Osteocyte (in vitro differentiated cells): ENCODE data around the gene AAK1. TPM values are rescaled to one million over a fixed set of nuclear protein-coding genes. Genes with fewer than 3 reads are reported as not detected.

Experiments
- DNase-seq: peaks from one replicate; pipeline ENCODE4 v3.0.0; 2021; ENCODE audit warnings: mixed read lengths; ENCODE audit not compliant: unreplicated experiment; ENCODE audit errors: extremely low spot score
- H3K27ac Mint-ChIP-seq: one replicate; pipeline ENCODE4 v1.8.0; 2021; ENCODE audit warnings: mild to moderate bottlenecking, mixed read lengths; ENCODE audit not compliant: unreplicated experiment
- H3K27me3 Mint-ChIP-seq: one replicate; pipeline ENCODE4 v1.8.0; 2021; ENCODE audit warnings: mixed read lengths; ENCODE audit not compliant: unreplicated experiment
- H3K36me3 Mint-ChIP-seq: one replicate; pipeline ENCODE4 v1.8.0; 2021; ENCODE audit warnings: mixed read lengths; ENCODE audit not compliant: unreplicated experiment
- H3K4me1 Mint-ChIP-seq: one replicate; pipeline ENCODE4 v1.8.0; 2021; ENCODE audit warnings: mixed read lengths; ENCODE audit not compliant: unreplicated experiment
- H3K4me3 Mint-ChIP-seq: one replicate; pipeline ENCODE4 v1.8.0; 2021; ENCODE audit warnings: mild to moderate bottlenecking, moderate library complexity, mixed read lengths; ENCODE audit not compliant: unreplicated experiment
- H3K9me3 Mint-ChIP-seq: one replicate; pipeline ENCODE4 v1.8.0; 2021; ENCODE audit warnings: mixed read lengths; ENCODE audit not compliant: unreplicated experiment
- total RNA-seq: library from RNA; stranded (reverse); gene quantifications from 2 replicates; pipeline ENCODE4 v1.2.1, GENCODE V29; 2021
- TF ChIP-seq, protein P1 (sequence below): fragments of 200-600 bp; sonication (generic); IDR thresholded peaks from 2 replicates; pipeline ENCODE4 v1.5.0; 2021; ENCODE audit warnings: antibody characterized with exemption, mild to moderate bottlenecking, moderate library complexity

AAK1 gene
- total RNA-seq, 1 donor from 2014 or later = 66.0 TPM

- no peak overlapping the region for H3K4me3 Mint-ChIP-seq
- H3K36me3 Mint-ChIP-seq = peaks cover 25% of the 10 kb centered on the region
- H3K9me3 Mint-ChIP-seq = no peaks in the 10 kb centered on the region
- H3K4me1 Mint-ChIP-seq = no peaks in the 10 kb centered on the region
- DNase-seq = no peak
- TF ChIP-seq, protein P1, sequence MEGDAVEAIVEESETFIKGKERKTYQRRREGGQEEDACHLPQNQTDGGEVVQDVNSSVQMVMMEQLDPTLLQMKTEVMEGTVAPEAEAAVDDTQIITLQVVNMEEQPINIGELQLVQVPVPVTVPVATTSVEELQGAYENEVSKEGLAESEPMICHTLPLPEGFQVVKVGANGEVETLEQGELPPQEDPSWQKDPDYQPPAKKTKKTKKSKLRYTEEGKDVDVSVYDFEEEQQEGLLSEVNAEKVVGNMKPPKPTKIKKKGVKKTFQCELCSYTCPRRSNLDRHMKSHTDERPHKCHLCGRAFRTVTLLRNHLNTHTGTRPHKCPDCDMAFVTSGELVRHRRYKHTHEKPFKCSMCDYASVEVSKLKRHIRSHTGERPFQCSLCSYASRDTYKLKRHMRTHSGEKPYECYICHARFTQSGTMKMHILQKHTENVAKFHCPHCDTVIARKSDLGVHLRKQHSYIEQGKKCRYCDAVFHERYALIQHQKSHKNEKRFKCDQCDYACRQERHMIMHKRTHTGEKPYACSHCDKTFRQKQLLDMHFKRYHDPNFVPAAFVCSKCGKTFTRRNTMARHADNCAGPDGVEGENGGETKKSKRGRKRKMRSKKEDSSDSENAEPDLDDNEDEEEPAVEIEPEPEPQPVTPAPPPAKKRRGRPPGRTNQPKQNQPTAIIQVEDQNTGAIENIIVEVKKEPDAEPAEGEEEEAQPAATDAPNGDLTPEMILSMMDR = no peak
- H3K27ac Mint-ChIP-seq = no peak overlapping the region
- no peaks in the 10 kb centered on the region for H3K27me3 Mint-ChIP-seq
Measured at GRCh38 chr2:69474688-69475087, 168.9 kb downstream of the AAK1 start.

GRCh38 chr2:69471793-69472192, 171.7 kb downstream of the AAK1 start:
- H3K27ac Mint-ChIP-seq = no peak overlapping the region
- H3K4me3 Mint-ChIP-seq = no peak overlapping the region
- H3K27me3 Mint-ChIP-seq = no peaks in the 10 kb centered on the region
- no peak for DNase-seq
- H3K9me3 Mint-ChIP-seq = no peaks in the 10 kb centered on the region
- no peaks in the 10 kb centered on the region for H3K4me1 Mint-ChIP-seq
- peaks cover 14% of the 10 kb centered on the region for H3K36me3 Mint-ChIP-seq
- TF ChIP-seq, protein P1 = no peak

DNA sequence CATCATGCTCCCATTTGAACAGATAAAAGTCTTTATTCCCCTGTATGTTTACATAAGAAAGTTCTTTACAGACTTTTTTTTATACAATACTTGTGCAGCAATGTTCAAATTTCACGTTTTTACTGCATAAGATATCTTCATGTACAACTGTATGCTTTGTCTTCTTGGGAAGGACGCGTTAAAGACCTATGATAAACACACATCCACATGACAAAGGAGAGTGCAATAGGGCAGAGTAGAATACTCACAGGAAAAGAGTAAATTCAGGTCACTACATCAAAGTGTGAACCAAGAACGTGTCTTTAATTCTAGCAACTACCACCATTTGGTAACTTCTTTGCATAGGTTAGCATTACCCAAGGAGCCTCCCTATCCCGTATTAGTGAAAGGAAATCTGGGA, 172.6 kb downstream of the AAK1 start:
- TF ChIP-seq, protein P1 = no peak
- peaks cover 15% of the 10 kb centered on the region for H3K36me3 Mint-ChIP-seq
- H3K4me3 Mint-ChIP-seq = no peak overlapping the region
- DNase-seq = no peak
- no peaks in the 10 kb centered on the region for H3K4me1 Mint-ChIP-seq
- H3K27ac Mint-ChIP-seq = no peak overlapping the region
- H3K9me3 Mint-ChIP-seq = no peaks in the 10 kb centered on the region
- no peaks in the 10 kb centered on the region for H3K27me3 Mint-ChIP-seq

GRCh38 chr2:69469784-69470183, 173.8 kb downstream of the AAK1 start:
- H3K4me1 Mint-ChIP-seq = peaks cover 2% of the 10 kb centered on the region
- TF ChIP-seq, protein P1 = no peak
- H3K36me3 Mint-ChIP-seq = peaks cover 15% of the 10 kb centered on the region
- H3K27me3 Mint-ChIP-seq = no peaks in the 10 kb centered on the region
- H3K9me3 Mint-ChIP-seq = no peaks in the 10 kb centered on the region
- H3K27ac Mint-ChIP-seq = no peak overlapping the region
- DNase-seq = no peak
- H3K4me3 Mint-ChIP-seq = no peak overlapping the region

- no peak overlapping the region for H3K27ac Mint-ChIP-seq
- H3K36me3 Mint-ChIP-seq = peaks cover 15% of the 10 kb centered on the region
- TF ChIP-seq, protein P1 = no peak
- no peaks in the 10 kb centered on the region for H3K27me3 Mint-ChIP-seq
- peaks cover 2% of the 10 kb centered on the region for H3K4me1 Mint-ChIP-seq
- no peak overlapping the region for H3K4me3 Mint-ChIP-seq
- DNase-seq = no peak
- no peaks in the 10 kb centered on the region for H3K9me3 Mint-ChIP-seq
Measured at GRCh38 chr2:69469375-69469774, 174.2 kb downstream of the AAK1 start.
